Common myeloid progenitor, CD34-positive (primary cell): ENCODE data around the gene TFDP2.
A peak's percentile ranks its signal among the peaks of the same experiment; 100 is the strongest.

Experiments used
- CTCF ChIA-PET: fragments of 350-600 bp; sonication (Branson Sonifier 250); formaldehyde crosslinking; loops from one replicate; lab custom pipeline; 2021; ENCODE audit warnings: antibody characterized with exemption; lab: Charles Lee
- POLR2A ChIA-PET: fragments of 350-600 bp; sonication (Branson Sonifier 250); formaldehyde crosslinking; loops from one replicate; lab custom pipeline; 2021; ENCODE audit warnings: antibody characterized with exemption; lab: Charles Lee
- DNase-seq, 3 donors: peaks; one replicate each; pipeline versions ENCODE4 v3.0.0 to v3.0.0-alpha.2; 2013
- H3K27ac ChIP-seq, 2 experiments: 1 replicate in 1 of 2; 2 replicates in 1 of 2; pipeline ENCODE4 v1.7.0; 2013; ENCODE audit warnings: inconsistent platforms in 2 of 2, low read length in 2 of 2, mild to moderate bottlenecking in 2 of 2, low read depth in 1 of 2, moderate library complexity in 1 of 2; ENCODE audit not compliant: severe bottlenecking in 2 of 2, insufficient read depth in 1 of 2, poor library complexity in 1 of 2
- H3K27me3 ChIP-seq, 5 experiments: replicated peaks in 2 of 5; 1 replicate in 3 of 5; 2 replicates in 2 of 5; pipeline versions ENCODE4 v1.6.1 to v1.7.0; 2013; ENCODE audit warnings: low read length in 4 of 5, mild to moderate bottlenecking in 2 of 5, moderate library complexity in 2 of 5, inconsistent platforms in 1 of 5; ENCODE audit not compliant: insufficient read depth in 5 of 5, control insufficient read depth in 4 of 5
- H3K36me3 ChIP-seq, 4 experiments: 1 replicate in 2 of 4; 2 replicates in 2 of 4; pipeline versions ENCODE4 v1.6.1 to v1.7.0; 2013; ENCODE audit warnings: low read length in 3 of 4, control low read depth in 1 of 4, mild to moderate bottlenecking in 1 of 4; ENCODE audit not compliant: control insufficient read depth in 4 of 4, insufficient read depth in 4 of 4
- H3K4me1 ChIP-seq, 4 experiments: 1 replicate in 3 of 4; 2 replicates in 1 of 4; pipeline versions ENCODE4 v1.6.1 to v1.7.1; 2013; ENCODE audit warnings: low read length in 3 of 4, mild to moderate bottlenecking in 3 of 4, control low read depth in 1 of 4, inconsistent platforms in 1 of 4, moderate library complexity in 1 of 4; ENCODE audit not compliant: control insufficient read depth in 4 of 4, insufficient read depth in 4 of 4; ENCODE audit errors: control extremely low read depth in 1 of 4
- H3K4me3 ChIP-seq, 7 experiments: 1 replicate in 4 of 7; 2 replicates in 3 of 7; pipeline versions ENCODE4 v1.5.1 to v1.7.0; 2013; ENCODE audit warnings: mild to moderate bottlenecking in 7 of 7, low read length in 6 of 7, moderate library complexity in 6 of 7, inconsistent platforms in 2 of 7, low read depth in 2 of 7, control low read depth in 1 of 7; ENCODE audit not compliant: insufficient read depth in 4 of 7, control insufficient read depth in 1 of 7; ENCODE audit errors: extremely low read depth in 1 of 7
- H3K9me3 ChIP-seq, 5 experiments: 1 replicate in 4 of 5; 2 replicates in 1 of 5; pipeline versions ENCODE4 v1.6.1 to v1.7.1; 2013; ENCODE audit warnings: low read length in 4 of 5, mild to moderate bottlenecking in 2 of 5, inconsistent platforms in 1 of 5, low read depth in 1 of 5, moderate library complexity in 1 of 5; ENCODE audit not compliant: control insufficient read depth in 4 of 5, insufficient read depth in 2 of 5; ENCODE audit errors: control extremely low read depth in 1 of 5
- WGBS: methylation state at CpG from one replicate; pipeline ENCODE4 v1.1.5; 2013; ENCODE audit not compliant: insufficient coverage; 5-methylcytosine and 5-hydroxymethylcytosine counted together

Gene TFDP2

GRCh38 chr3:142165194-142165593, 15.8 kb upstream of the TFDP2 start:
- H3K27ac ChIP-seq = no peak overlapping the region
- no peaks in the 10 kb centered on the region for H3K27me3 ChIP-seq
- H3K4me3 ChIP-seq = no peak overlapping the region
- H3K9me3 ChIP-seq = no peaks in the 10 kb centered on the region
- CTCF ChIA-PET = interaction anchor here (0.9 to 1.9 kb wide), 4 partner anchors 16 to 143 kb away, joined by 3 to 7 read pairs (median 6); partner anchors contain the start of gene TFDP2
- no peak for DNase-seq
- POLR2A ChIA-PET = no interaction called here
- WGBS = no CpG with 5 or more reads among the region's 3 CpGs
- no peaks in the 10 kb centered on the region for H3K4me1 ChIP-seq
- peaks cover 3 to 17% (median 11%) of the 10 kb centered on the region in 4 experiments for H3K36me3 ChIP-seq

- H3K27ac ChIP-seq = no peak overlapping the region
- POLR2A ChIA-PET = no interaction called here
- H3K27me3 ChIP-seq = no peaks in the 10 kb centered on the region
- DNase-seq = no peak
- CTCF ChIA-PET = interaction anchor here (1.4 kb wide), 1 partner anchor 137 kb away, joined by 4 read pairs; no protein-coding TSS in a partner anchor
- H3K4me3 ChIP-seq = no peak overlapping the region
- peaks cover 0 to 2% (median under 1%) of the 10 kb centered on the region in 4 experiments for H3K36me3 ChIP-seq
- H3K9me3 ChIP-seq = no peaks in the 10 kb centered on the region
- H3K4me1 ChIP-seq = no peaks in the 10 kb centered on the region
- WGBS = 94% methylated on average over 2 of the region's 4 CpGs
Measured at GRCh38 chr3:142159083-142159740, 9.9 kb upstream of the TFDP2 start.

- CTCF ChIA-PET = no interaction called here
Measured at GRCh38 chr3:142154186-142154585, 4.8 kb upstream of the TFDP2 start.

GRCh38 chr3:142152384-142152783, 3.0 kb upstream of the TFDP2 start:
- Histone ChIP-seq H3K27me3 (no peaks in the 10 kb centered on the region), H3K36me3 (no peaks in the 10 kb centered on the region), H3K4me3 (no peak overlapping the region), H3K4me1 (peaks cover 10 to 18% (median 13%) of the 10 kb centered on the region in 4 experiments), H3K9me3 (no peaks in the 10 kb centered on the region), H3K27ac (no peak overlapping the region)
- POLR2A ChIA-PET = no interaction called here
- peak; percentile 34 to 55 (median 47) for DNase-seq
- WGBS = 7% methylated on average over 2 of the region's 3 CpGs
- CTCF ChIA-PET = interaction anchor here (0.7 to 0.9 kb wide), 2 partner anchors 9 to 27 kb away, joined by 3 to 4 read pairs; no protein-coding TSS in a partner anchor

More at GRCh38 chr3:142154186-142154585, 4.8 kb upstream of the TFDP2 start:
- WGBS = 94% methylated on average over 2 of the region's 3 CpGs
- POLR2A ChIA-PET = no interaction called here
- DNase-seq = no peak
- Histone ChIP-seq H3K27me3 (no peaks in the 10 kb centered on the region), H3K36me3 (no peaks in the 10 kb centered on the region), H3K4me3 (no peak overlapping the region), H3K4me1 (peaks cover 0 to 6% (median 1%) of the 10 kb centered on the region in 4 experiments), H3K27ac (no peak overlapping the region), H3K9me3 (no peaks in the 10 kb centered on the region)

GRCh38 chr3:142151828-142152227, 2.5 kb upstream of the TFDP2 start:
- Histone ChIP-seq H3K27me3 (no peaks in the 10 kb centered on the region), H3K36me3 (no peaks in the 10 kb centered on the region), H3K4me1 (peaks cover 10 to 21% (median 15%) of the 10 kb centered on the region in 4 experiments), H3K27ac (no peak overlapping the region), H3K9me3 (no peaks in the 10 kb centered on the region), H3K4me3 (no peak overlapping the region)
- POLR2A ChIA-PET = no interaction called here
- CTCF ChIA-PET = interaction anchor here (0.7 to 1.8 kb wide), 6 partner anchors 9 to 123 kb away, joined by 3 to 4 read pairs (median 4); no protein-coding TSS in a partner anchor
- no peak for DNase-seq
- WGBS = 89% methylated on average over 1 of the region's 1 CpG

- H3K4me3 ChIP-seq = no peak overlapping the region
- H3K27ac ChIP-seq = no peak overlapping the region
- H3K9me3 ChIP-seq = no peaks in the 10 kb centered on the region
- H3K27me3 ChIP-seq = no peaks in the 10 kb centered on the region
- peaks cover 10 to 21% (median 15%) of the 10 kb centered on the region in 4 experiments for H3K4me1 ChIP-seq
- H3K36me3 ChIP-seq = peaks cover 0 to 2% (median 0%) of the 10 kb centered on the region in 4 experiments
- POLR2A ChIA-PET = interaction anchor here (0.6 kb wide), 1 partner anchor 169 kb away, joined by 3 read pairs; no protein-coding TSS in a partner anchor
- WGBS = no CpG with 5 or more reads among the region's 3 CpGs
- CTCF ChIA-PET = interaction anchor here (0.7 to 1.8 kb wide), 6 partner anchors 26 to 123 kb away, joined by 3 to 4 read pairs (median 4); no protein-coding TSS in a partner anchor
- DNase-seq = no peak
Measured at GRCh38 chr3:142151240-142151639, 1.9 kb upstream of the TFDP2 start.

GRCh38 chr3:142150271-142150670, 927 bp upstream of the TFDP2 start:
- peaks cover 0 to 2% (median 0%) of the 10 kb centered on the region in 4 experiments for H3K36me3 ChIP-seq
- ChIA-PET POLR2A (no interaction called here), CTCF (interaction anchor here (0.9 to 1.8 kb wide), 5 partner anchors 10 to 128 kb away, joined by 3 to 6 read pairs (median 4); no protein-coding TSS in a partner anchor)
- no peak overlapping the region for H3K27ac ChIP-seq
- no peak for DNase-seq
- no peaks in the 10 kb centered on the region for H3K9me3 ChIP-seq
- WGBS = 99% methylated on average over 13 of the region's 13 CpGs
- H3K4me3 ChIP-seq = no peak overlapping the region
- H3K27me3 ChIP-seq = no peaks in the 10 kb centered on the region
- peaks cover 10 to 21% (median 15%) of the 10 kb centered on the region in 4 experiments for H3K4me1 ChIP-seq
